ENCODE measurements around the gene PLEKHM3.

DNA sequence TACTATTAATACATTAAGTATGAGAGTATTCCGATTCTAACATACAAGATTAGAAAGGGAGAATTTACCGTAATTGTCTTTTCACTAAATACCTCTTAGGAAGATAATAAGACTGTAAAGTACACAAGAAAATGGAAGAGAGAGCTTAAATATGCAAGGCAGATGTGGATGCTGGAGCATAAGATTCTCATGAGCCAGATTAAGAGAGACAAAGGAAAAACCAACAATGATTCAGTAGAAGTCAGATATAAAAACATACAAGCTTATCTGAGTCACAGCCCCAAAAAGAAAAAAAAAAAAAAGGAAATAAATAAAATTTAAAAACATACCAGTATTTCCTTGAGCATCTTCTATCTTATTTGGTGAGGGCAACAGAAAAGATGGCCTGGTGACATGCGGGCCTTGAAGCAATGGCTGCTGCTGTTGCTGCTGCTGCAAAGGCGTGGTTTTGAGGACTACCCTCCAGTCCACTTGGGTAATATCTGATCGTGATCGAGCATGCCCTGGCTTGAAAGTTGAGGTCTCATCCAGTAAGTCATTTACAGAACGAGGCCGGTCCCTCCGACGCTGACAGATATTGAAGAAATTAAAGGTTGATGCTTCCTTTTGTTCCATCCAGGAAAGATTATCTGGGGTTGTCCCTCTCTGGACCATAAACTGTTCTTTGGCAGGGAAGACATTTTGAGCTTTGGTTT lies 24.5 kb downstream of the PLEKHM3 start:
- TF ChIP-seq, protein P1, sequence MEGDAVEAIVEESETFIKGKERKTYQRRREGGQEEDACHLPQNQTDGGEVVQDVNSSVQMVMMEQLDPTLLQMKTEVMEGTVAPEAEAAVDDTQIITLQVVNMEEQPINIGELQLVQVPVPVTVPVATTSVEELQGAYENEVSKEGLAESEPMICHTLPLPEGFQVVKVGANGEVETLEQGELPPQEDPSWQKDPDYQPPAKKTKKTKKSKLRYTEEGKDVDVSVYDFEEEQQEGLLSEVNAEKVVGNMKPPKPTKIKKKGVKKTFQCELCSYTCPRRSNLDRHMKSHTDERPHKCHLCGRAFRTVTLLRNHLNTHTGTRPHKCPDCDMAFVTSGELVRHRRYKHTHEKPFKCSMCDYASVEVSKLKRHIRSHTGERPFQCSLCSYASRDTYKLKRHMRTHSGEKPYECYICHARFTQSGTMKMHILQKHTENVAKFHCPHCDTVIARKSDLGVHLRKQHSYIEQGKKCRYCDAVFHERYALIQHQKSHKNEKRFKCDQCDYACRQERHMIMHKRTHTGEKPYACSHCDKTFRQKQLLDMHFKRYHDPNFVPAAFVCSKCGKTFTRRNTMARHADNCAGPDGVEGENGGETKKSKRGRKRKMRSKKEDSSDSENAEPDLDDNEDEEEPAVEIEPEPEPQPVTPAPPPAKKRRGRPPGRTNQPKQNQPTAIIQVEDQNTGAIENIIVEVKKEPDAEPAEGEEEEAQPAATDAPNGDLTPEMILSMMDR (IDR thresholded peaks at IDR 0.05): no peak
- TF ChIP-seq ZFP36 (IDR thresholded peaks at IDR 0.05; ENCODE audit: borderline replicate concordance, partially characterized antibody) (no peak), NR3C1 (IDR thresholded peaks at IDR 0.05) (no peak), POLR2A (IDR thresholded peaks at IDR 0.05; ENCODE audit: low read length) (no peak), HOXA7 (CRISPR knock-in tag; IDR thresholded peaks at IDR 0.05) (no peak), RARB (CRISPR knock-in tag; IDR thresholded peaks at IDR 0.05) (no peak), RAD21 (conservative IDR thresholded peaks at IDR 0.05 in 1 of 2, IDR thresholded peaks at IDR 0.05 in 1 of 2) (no peak)
- TF ChIP-seq, protein P2, sequence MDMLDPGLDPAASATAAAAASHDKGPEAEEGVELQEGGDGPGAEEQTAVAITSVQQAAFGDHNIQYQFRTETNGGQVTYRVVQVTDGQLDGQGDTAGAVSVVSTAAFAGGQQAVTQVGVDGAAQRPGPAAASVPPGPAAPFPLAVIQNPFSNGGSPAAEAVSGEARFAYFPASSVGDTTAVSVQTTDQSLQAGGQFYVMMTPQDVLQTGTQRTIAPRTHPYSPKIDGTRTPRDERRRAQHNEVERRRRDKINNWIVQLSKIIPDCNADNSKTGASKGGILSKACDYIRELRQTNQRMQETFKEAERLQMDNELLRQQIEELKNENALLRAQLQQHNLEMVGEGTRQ (IDR thresholded peaks at IDR 0.05): no peak
- TF ChIP-seq, protein P3, sequence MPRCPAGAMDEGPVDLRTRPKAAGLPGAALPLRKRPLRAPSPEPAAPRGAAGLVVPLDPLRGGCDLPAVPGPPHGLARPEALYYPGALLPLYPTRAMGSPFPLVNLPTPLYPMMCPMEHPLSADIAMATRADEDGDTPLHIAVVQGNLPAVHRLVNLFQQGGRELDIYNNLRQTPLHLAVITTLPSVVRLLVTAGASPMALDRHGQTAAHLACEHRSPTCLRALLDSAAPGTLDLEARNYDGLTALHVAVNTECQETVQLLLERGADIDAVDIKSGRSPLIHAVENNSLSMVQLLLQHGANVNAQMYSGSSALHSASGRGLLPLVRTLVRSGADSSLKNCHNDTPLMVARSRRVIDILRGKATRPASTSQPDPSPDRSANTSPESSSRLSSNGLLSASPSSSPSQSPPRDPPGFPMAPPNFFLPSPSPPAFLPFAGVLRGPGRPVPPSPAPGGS (IDR thresholded peaks at IDR 0.05): no peak

All from A549 (cell line).